Panc1 (cell line): ENCODE measurements around the gene FBP1. TPM values are rescaled to one million over a fixed set of nuclear protein-coding genes. Genes with fewer than 3 reads are reported as not detected.

Experiments used
- ATAC-seq: fragments of 200-7000 bp; cut with Tn5 transposase; 2 replicates; pipeline ENCODE4 v1.9.1; 2020; ENCODE audit warnings: mild to moderate bottlenecking, moderate library complexity
- BruUV-seq: library from RNA; stranded (reverse); fragments of 400-500 nt; replicated peaks from 2 replicates; lab custom pipeline; 2021; lab: Mats Ljungman, UMichigan
- CTCF ChIA-PET: fragments of 300-600 bp; sonication (Branson Sonifier 250); formaldehyde crosslinking; loops from one replicate; lab custom pipeline; 2022; ENCODE audit warnings: antibody characterized with exemption; lab: Charles Lee
- POLR2A ChIA-PET: fragments of 300-600 bp; sonication (Branson Sonifier 250); formaldehyde crosslinking; loops from one replicate; lab custom pipeline; 2022; ENCODE audit warnings: antibody characterized with exemption; lab: Charles Lee
- DNase-seq: peaks from one replicate; pipeline ENCODE4 v3.0.0-alpha.2; 2010; ENCODE audit warnings: low read depth, low spot score
- H3K27ac ChIP-seq: 2 replicates; pipeline ENCODE4 v1.5.1; 2011; ENCODE audit warnings: mild to moderate bottlenecking, low read length, inconsistent platforms
- H3K27me3 ChIP-seq: fragments of 200-500 bp; sonication (Bioruptor generic); 2 replicates; pipeline ENCODE4 v1.6.0; 2014; ENCODE audit warnings: low read length, inconsistent platforms; ENCODE audit not compliant: control insufficient read depth, insufficient read depth
- H3K36me3 ChIP-seq: fragments of 200-500 bp; sonication (Bioruptor generic); 2 replicates; pipeline ENCODE4 v1.5.1; 2014; ENCODE audit warnings: inconsistent platforms, mild to moderate bottlenecking, low read length, moderate library complexity; ENCODE audit not compliant: control insufficient read depth, insufficient read depth
- H3K4me1 ChIP-seq: 2 replicates; pipeline ENCODE4 v1.5.1; 2011; ENCODE audit warnings: inconsistent platforms, mild to moderate bottlenecking, low read length, moderate library complexity; ENCODE audit not compliant: control insufficient read depth, insufficient read depth
- H3K4me3 ChIP-seq, 2 experiments: 2 replicates each; pipeline ENCODE4 v1.5.1; 2011 to 2012; ENCODE audit warnings: low read depth in 2 of 2, low read length in 2 of 2, mild to moderate bottlenecking in 2 of 2, inconsistent platforms in 1 of 2, moderate library complexity in 1 of 2
- H3K9me3 ChIP-seq: fragments of 200-500 bp; sonication (Bioruptor generic); 2 replicates; pipeline ENCODE4 v1.5.1; 2014; ENCODE audit warnings: low read depth, mild to moderate bottlenecking, inconsistent platforms, low read length, moderate library complexity; ENCODE audit not compliant: control insufficient read depth, insufficient read depth
- CTCF ChIP-seq: fragments of 450-650 bp; IDR thresholded peaks from 2 replicates; pipeline ENCODE4 v1.5.1; 2017; ENCODE audit warnings: mild to moderate bottlenecking
- POLR2AphosphoS5 ChIP-seq: IDR thresholded peaks from 2 replicates; pipeline ENCODE4 v1.6.1; 2012; ENCODE audit warnings: mild to moderate bottlenecking, low read depth, low read length, moderate library complexity
- REST ChIP-seq, 2 experiments: IDR thresholded peaks; 2 replicates each; pipeline ENCODE4 v1.6.1; 2011 to 2012; ENCODE audit warnings: low read depth in 2 of 2, control low read depth in 1 of 2, low read length in 1 of 2, mild to moderate bottlenecking in 1 of 2, moderate library complexity in 1 of 2; ENCODE audit not compliant: insufficient read depth in 1 of 2
- SIN3A ChIP-seq: IDR thresholded peaks from 2 replicates; pipeline ENCODE4 v1.6.1; 2012; ENCODE audit warnings: low read depth, mild to moderate bottlenecking, low read length, moderate library complexity, borderline replicate concordance; ENCODE audit not compliant: insufficient read depth
- TCF7L2 ChIP-seq: IDR thresholded peaks from 2 replicates; pipeline ENCODE4 v1.6.1; 2011; ENCODE audit warnings: mild to moderate bottlenecking, low read depth, low read length, inconsistent platforms
- in situ Hi-C: cut with HindIII; loops from 2 replicates; pipeline ENCODE4 v1.10.0; 2016; ENCODE audit warnings: low sequenced_read_pairs, low pct_unique_long_range_greater_than_20kb
- intact Hi-C: fragments of 100-400 bp; cut with micrococcal nuclease; formaldehyde crosslinking; loops from one replicate; pipeline ENCODE4 v1.10.0; 2022; ENCODE audit not compliant: unreplicated experiment
- total RNA-seq: library from RNA; stranded (reverse); gene quantifications from one replicate; pipeline ENCODE4 v1.2.1, GENCODE V29; 2021; ENCODE audit not compliant: unreplicated experiment

Gene FBP1
- total RNA-seq, 1 experiment from 2014 or later: 0.36 TPM

GRCh38 chr9:94602666-94603065 lies 36.7 kb downstream of the FBP1 start:
- TF ChIP-seq REST (IDR thresholded peaks at IDR 0.05; ENCODE audit: insufficient read depth in 1 of 2, low read depth in 2 of 2, low read length in 1 of 2) (no peak), SIN3A (no peak), POLR2AphosphoS5 (no peak), CTCF (no peak), TCF7L2 (no peak)
- Histone ChIP-seq H3K27ac (no peak overlapping the region), H3K27me3 (no peaks in the 10 kb centered on the region), H3K4me3 (no peak overlapping the region), H3K36me3 (no peaks in the 10 kb centered on the region), H3K4me1 (no peaks in the 10 kb centered on the region; the same call in 1 of the 2 replicates), H3K9me3 (no peaks in the 10 kb centered on the region)
- ChIA-PET POLR2A (no interaction called here), CTCF (interaction anchor here (0.7 kb wide), 1 partner anchor 540 kb away, joined by 5 read pairs; no protein-coding TSS in a partner anchor)
- in situ Hi-C loops (no loop called here), intact Hi-C loops (loop anchor here (5.0 kb wide), 1 partner anchor 50 kb away; no protein-coding TSS in a partner anchor)
- DNase-seq: no peak
- no peak for ATAC-seq
- no TSS peak for BruUV-seq

GRCh38 chr9:94600715-94601114 lies 38.6 kb downstream of the FBP1 start:
- H3K27me3 ChIP-seq: no peaks in the 10 kb centered on the region
- no TSS peak for BruUV-seq
- H3K36me3 ChIP-seq: no peaks in the 10 kb centered on the region
- no peaks in the 10 kb centered on the region; the same call in 1 of the 2 replicates for H3K4me1 ChIP-seq
- intact Hi-C loops: loop anchor here (5.0 kb wide), 1 partner anchor 48 kb away; no protein-coding TSS in a partner anchor
- H3K4me3 ChIP-seq: no peak overlapping the region
- CTCF ChIA-PET: interaction anchor here (1.0 kb wide), 1 partner anchor 46 kb away, joined by 3 read pairs; the partner anchor contains the start of gene PCAT7
- no peak overlapping the region for H3K27ac ChIP-seq
- POLR2A ChIA-PET: no interaction called here
- no peaks in the 10 kb centered on the region for H3K9me3 ChIP-seq
- DNase-seq (no peak), ATAC-seq (no peak)
- TF ChIP-seq TCF7L2 (no peak), POLR2AphosphoS5 (no peak), CTCF (no peak), REST (IDR thresholded peaks at IDR 0.05; ENCODE audit: insufficient read depth in 1 of 2, low read depth in 2 of 2, low read length in 1 of 2) (no peak), SIN3A (no peak)
- in situ Hi-C loops: no loop called here
